ENCODE results near the gene EHD1. TPM values are rescaled to one million over a fixed set of nuclear protein-coding genes. Genes with fewer than 3 reads are reported as not detected.

The EHD1 gene
- total and polyA plus RNA-seq, 9 of the 15 experiments (the other 6 are each of a cell fraction or from before 2014, with no cell fraction given), result 0.46 to 65.0 (median 16.4) TPM

DNA sequence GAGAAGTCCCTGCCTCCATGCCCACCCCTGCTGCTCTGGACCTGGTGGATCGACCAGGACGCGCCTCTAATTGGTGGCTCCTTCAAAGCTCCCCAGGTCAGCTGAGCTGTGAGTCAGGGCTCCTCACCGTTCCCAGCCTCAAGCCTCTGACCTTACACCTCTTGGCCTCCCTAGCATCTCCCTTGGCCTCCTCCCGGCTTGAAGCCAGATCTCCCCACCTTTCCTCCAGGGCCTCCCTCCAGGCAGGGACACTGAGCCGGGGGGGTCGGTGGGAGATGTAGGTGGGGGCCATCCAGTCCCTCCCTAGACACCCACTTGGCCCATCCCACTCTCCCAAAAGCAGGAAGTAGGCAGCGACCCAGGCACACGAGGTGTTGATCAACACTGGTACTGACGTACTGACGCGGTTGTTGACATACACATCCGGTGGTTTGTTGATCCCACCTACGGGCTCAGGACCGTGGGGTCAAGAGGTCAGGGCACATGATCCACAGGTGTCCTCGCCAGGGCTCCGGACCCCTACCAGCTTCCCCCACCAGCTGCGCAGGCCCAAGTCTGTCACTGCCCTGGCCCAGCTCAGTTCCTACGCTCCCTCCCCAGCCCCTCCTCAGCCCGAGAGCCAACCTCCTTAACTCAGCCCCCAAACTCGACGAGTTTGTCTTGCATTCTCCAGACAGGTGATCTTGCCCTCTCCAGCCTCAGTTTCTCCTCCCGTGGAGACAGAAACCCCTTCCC, 37.8 kb upstream of the EHD1 start (continued):
- TF ChIP-seq, protein P1, sequence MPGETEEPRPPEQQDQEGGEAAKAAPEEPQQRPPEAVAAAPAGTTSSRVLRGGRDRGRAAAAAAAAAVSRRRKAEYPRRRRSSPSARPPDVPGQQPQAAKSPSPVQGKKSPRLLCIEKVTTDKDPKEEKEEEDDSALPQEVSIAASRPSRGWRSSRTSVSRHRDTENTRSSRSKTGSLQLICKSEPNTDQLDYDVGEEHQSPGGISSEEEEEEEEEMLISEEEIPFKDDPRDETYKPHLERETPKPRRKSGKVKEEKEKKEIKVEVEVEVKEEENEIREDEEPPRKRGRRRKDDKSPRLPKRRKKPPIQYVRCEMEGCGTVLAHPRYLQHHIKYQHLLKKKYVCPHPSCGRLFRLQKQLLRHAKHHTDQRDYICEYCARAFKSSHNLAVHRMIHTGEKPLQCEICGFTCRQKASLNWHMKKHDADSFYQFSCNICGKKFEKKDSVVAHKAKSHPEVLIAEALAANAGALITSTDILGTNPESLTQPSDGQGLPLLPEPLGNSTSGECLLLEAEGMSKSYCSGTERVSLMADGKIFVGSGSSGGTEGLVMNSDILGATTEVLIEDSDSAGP (CRISPR knock-in tag; IDR thresholded peaks at IDR 0.05), result no peak
- TF ChIP-seq PTTG1 (tag; IDR thresholded peaks at IDR 0.05; ENCODE audit: low read depth) (no peak), NELFE (IDR thresholded peaks at IDR 0.05; ENCODE audit: insufficient read depth, insufficient read length) (no peak), HOXB6 (CRISPR knock-in tag; IDR thresholded peaks at IDR 0.05; ENCODE audit: borderline replicate concordance) (no peak), ERF (CRISPR knock-in tag; IDR thresholded peaks at IDR 0.05) (no peak), GATAD2B (IDR thresholded peaks at IDR 0.05; ENCODE audit: borderline replicate concordance) (no peak), GTF2F1 (IDR thresholded peaks at IDR 0.05; ENCODE audit: low read depth, low read length) (no peak)
- TF ChIP-seq, protein P2, sequence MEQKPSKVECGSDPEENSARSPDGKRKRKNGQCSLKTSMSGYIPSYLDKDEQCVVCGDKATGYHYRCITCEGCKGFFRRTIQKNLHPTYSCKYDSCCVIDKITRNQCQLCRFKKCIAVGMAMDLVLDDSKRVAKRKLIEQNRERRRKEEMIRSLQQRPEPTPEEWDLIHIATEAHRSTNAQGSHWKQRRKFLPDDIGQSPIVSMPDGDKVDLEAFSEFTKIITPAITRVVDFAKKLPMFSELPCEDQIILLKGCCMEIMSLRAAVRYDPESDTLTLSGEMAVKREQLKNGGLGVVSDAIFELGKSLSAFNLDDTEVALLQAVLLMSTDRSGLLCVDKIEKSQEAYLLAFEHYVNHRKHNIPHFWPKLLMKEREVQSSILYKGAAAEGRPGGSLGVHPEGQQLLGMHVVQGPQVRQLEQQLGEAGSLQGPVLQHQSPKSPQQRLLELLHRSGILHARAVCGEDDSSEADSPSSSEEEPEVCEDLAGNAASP (IDR thresholded peaks at IDR 0.05), result no peak
- TF ChIP-seq, protein P3, sequence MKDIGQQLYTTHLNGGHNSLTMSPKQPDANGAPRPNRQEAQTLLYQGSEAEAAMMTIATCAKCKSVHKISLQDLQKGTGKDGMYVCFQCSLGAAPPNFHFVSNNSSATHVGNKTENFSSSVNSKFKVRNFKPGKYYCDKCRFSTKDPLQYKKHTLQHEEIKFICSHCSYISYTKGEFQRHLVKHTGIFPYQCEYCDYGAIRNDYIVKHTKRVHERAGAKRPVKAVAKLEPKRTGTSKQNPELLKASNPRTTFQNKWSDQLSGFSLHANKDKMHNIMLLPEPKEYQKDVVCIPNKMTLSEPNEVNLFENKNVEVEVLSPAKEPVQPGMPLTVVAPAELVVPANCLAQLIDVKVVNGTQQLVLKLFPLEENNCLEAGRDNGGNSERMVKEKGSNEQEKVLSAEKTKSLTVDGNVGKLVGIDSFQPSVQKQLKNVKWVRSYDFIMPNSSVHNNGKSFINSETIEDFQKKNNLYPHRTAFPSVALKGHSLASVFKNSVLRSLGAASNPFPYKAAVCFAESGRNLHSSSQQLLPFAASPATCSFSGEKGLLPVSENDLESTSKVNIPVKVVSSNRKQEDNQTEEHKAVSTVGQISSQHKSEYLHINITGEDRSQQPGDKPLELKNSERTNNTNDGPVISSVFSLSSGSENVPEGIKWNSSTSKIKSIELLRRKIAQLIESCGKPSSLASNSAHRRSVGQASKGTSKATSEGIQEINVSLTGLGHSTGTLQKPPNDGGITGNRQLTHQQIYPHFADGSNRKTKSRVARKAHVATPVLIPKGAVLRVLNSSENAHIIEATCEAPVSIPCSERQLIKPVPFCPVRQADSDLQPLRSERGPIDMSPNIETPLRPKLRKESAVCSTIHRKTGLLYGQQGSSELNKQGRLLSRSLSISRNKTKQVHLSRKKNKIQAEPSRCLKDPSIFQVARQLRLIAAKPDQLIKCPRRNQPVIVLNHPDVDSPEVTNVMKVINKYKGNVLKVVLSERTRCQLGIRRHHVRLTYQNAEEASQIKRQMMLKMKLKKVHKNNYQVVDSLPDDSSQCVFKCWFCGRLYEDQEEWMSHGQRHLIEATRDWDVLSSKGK (CRISPR knock-in tag; IDR thresholded peaks at IDR 0.05), result no peak
- TF ChIP-seq, protein P4, sequence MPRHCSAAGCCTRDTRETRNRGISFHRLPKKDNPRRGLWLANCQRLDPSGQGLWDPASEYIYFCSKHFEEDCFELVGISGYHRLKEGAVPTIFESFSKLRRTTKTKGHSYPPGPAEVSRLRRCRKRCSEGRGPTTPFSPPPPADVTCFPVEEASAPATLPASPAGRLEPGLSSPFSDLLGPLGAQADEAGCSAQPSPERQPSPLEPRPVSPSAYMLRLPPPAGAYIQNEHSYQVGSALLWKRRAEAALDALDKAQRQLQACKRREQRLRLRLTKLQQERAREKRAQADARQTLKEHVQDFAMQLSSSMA (CRISPR knock-in tag; IDR thresholded peaks at IDR 0.05), result no peak
- TF ChIP-seq, protein P5, sequence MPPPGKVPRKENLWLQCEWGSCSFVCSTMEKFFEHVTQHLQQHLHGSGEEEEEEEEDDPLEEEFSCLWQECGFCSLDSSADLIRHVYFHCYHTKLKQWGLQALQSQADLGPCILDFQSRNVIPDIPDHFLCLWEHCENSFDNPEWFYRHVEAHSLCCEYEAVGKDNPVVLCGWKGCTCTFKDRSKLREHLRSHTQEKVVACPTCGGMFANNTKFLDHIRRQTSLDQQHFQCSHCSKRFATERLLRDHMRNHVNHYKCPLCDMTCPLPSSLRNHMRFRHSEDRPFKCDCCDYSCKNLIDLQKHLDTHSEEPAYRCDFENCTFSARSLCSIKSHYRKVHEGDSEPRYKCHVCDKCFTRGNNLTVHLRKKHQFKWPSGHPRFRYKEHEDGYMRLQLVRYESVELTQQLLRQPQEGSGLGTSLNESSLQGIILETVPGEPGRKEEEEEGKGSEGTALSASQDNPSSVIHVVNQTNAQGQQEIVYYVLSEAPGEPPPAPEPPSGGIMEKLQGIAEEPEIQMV (tag; conservative IDR thresholded peaks at IDR 0.05; ENCODE audit: low read depth), result no peak
- TF ChIP-seq, protein P6, sequence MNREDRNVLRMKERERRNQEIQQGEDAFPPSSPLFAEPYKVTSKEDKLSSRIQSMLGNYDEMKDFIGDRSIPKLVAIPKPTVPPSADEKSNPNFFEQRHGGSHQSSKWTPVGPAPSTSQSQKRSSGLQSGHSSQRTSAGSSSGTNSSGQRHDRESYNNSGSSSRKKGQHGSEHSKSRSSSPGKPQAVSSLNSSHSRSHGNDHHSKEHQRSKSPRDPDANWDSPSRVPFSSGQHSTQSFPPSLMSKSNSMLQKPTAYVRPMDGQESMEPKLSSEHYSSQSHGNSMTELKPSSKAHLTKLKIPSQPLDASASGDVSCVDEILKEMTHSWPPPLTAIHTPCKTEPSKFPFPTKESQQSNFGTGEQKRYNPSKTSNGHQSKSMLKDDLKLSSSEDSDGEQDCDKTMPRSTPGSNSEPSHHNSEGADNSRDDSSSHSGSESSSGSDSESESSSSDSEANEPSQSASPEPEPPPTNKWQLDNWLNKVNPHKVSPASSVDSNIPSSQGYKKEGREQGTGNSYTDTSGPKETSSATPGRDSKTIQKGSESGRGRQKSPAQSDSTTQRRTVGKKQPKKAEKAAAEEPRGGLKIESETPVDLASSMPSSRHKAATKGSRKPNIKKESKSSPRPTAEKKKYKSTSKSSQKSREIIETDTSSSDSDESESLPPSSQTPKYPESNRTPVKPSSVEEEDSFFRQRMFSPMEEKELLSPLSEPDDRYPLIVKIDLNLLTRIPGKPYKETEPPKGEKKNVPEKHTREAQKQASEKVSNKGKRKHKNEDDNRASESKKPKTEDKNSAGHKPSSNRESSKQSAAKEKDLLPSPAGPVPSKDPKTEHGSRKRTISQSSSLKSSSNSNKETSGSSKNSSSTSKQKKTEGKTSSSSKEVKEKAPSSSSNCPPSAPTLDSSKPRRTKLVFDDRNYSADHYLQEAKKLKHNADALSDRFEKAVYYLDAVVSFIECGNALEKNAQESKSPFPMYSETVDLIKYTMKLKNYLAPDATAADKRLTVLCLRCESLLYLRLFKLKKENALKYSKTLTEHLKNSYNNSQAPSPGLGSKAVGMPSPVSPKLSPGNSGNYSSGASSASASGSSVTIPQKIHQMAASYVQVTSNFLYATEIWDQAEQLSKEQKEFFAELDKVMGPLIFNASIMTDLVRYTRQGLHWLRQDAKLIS (CRISPR knock-in tag; IDR thresholded peaks at IDR 0.05), result no peak

All from K562 (cell line).